MM.1S (cell line): ENCODE results near the gene LRRK1.

Source experiments
- DNase-seq: peaks from one replicate; pipeline ENCODE4 v3.0.0-alpha.2; 2015
- H2AFZ ChIP-seq: fragments of 300-600 bp; sonication (generic); 2 replicates; pipeline ENCODE4 v1.6.0; 2016; ENCODE audit warnings: antibody characterized with exemption, low read length
- H3F3A ChIP-seq: fragments of 300-600 bp; sonication (generic); 2 replicates; pipeline ENCODE4 v1.6.1; 2016; ENCODE audit warnings: mild to moderate bottlenecking, antibody characterized with exemption, low read length, moderate library complexity, mixed read lengths; ENCODE audit not compliant: insufficient read depth
- H3K27ac ChIP-seq: fragments of 300-600 bp; sonication (generic); 2 replicates; pipeline ENCODE4 v1.5.1; 2016; ENCODE audit warnings: mild to moderate bottlenecking, low read length
- H3K27me3 ChIP-seq: fragments of 300-600 bp; sonication (generic); replicated peaks from 2 replicates; pipeline ENCODE4 v1.6.0; 2016; ENCODE audit warnings: low read length; ENCODE audit not compliant: insufficient read depth
- H3K36me3 ChIP-seq: fragments of 300-600 bp; sonication (generic); replicated peaks from 2 replicates; pipeline ENCODE4 v1.6.1; 2016; ENCODE audit warnings: mild to moderate bottlenecking, low read length, mixed read lengths; ENCODE audit not compliant: insufficient read depth
- H3K4me1 ChIP-seq: fragments of 300-600 bp; sonication (generic); 2 replicates; pipeline ENCODE4 v1.6.1; 2016; ENCODE audit warnings: low read length, mixed read lengths
- H3K4me2 ChIP-seq: fragments of 300-600 bp; sonication (generic); 2 replicates; pipeline ENCODE4 v1.6.0; 2016; ENCODE audit warnings: low read depth, low read length
- H3K4me3 ChIP-seq: fragments of 300-600 bp; sonication (generic); 2 replicates; pipeline ENCODE4 v1.5.1; 2016; ENCODE audit warnings: low read length, mixed read lengths
- H3K79me2 ChIP-seq: fragments of 300-600 bp; sonication (generic); 2 replicates; pipeline ENCODE4 v1.6.1; 2016; ENCODE audit warnings: mixed run types, low read length, mixed read lengths
- H3K9ac ChIP-seq: fragments of 300-600 bp; sonication (generic); 2 replicates; pipeline ENCODE4 v1.6.1; 2016; ENCODE audit warnings: low read length, mixed read lengths
- H3K9me2 ChIP-seq: fragments of 300-600 bp; sonication (generic); replicated peaks from 2 replicates; pipeline ENCODE4 v1.6.1; 2016; ENCODE audit warnings: mild to moderate bottlenecking, low read length, mixed read lengths; ENCODE audit not compliant: insufficient read depth
- H3K9me3 ChIP-seq: fragments of 300-600 bp; sonication (generic); replicated peaks from 2 replicates; pipeline ENCODE4 v1.6.1; 2016; ENCODE audit warnings: mild to moderate bottlenecking, low read length, mixed read lengths; ENCODE audit not compliant: insufficient read depth
- H4K20me1 ChIP-seq: fragments of 300-600 bp; sonication (generic); 2 replicates; pipeline ENCODE4 v1.6.1; 2016; ENCODE audit warnings: mild to moderate bottlenecking, low read length, moderate library complexity, mixed read lengths; ENCODE audit not compliant: insufficient read depth
- EZH2 ChIP-seq: fragments of 300-600 bp; sonication (generic); optimal IDR thresholded peaks from 2 replicates; pipeline ENCODE3; 2017; ENCODE audit warnings: low read depth, mild to moderate bottlenecking, antibody characterized with exemption, low read length, mixed read lengths
- EZH2phosphoT487 ChIP-seq: fragments of 300-600 bp; sonication (generic); IDR thresholded peaks from 2 replicates; pipeline ENCODE4 v1.6.1; 2018; ENCODE audit warnings: antibody characterized with exemption, low read length
- TF ChIP-seq, protein P1 (sequence below): fragments of 300-600 bp; sonication (generic); IDR thresholded peaks from 2 replicates; pipeline ENCODE4 v1.5.1; 2016; ENCODE audit warnings: antibody characterized with exemption, low read length, mixed read lengths

LRRK1 gene

DNA sequence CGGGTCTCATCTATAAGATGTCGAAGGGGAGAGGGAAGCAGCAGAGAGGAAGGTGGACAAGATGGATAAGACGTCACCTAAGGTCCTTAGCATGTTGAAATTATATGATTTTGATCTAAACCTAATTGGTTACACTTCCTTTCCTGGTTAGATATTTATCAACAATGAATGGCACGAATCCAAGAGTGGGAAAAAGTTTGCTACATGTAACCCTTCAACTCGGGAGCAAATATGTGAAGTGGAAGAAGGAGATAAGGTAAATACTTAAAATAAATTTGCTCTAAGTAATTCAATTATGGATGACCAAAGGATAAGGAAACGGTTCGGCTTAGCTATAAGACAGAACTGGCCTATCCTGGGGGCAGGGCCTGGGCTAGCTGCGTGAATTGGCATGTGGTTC is 34.0 kb upstream of the LRRK1 start:
- TF ChIP-seq, protein P1, sequence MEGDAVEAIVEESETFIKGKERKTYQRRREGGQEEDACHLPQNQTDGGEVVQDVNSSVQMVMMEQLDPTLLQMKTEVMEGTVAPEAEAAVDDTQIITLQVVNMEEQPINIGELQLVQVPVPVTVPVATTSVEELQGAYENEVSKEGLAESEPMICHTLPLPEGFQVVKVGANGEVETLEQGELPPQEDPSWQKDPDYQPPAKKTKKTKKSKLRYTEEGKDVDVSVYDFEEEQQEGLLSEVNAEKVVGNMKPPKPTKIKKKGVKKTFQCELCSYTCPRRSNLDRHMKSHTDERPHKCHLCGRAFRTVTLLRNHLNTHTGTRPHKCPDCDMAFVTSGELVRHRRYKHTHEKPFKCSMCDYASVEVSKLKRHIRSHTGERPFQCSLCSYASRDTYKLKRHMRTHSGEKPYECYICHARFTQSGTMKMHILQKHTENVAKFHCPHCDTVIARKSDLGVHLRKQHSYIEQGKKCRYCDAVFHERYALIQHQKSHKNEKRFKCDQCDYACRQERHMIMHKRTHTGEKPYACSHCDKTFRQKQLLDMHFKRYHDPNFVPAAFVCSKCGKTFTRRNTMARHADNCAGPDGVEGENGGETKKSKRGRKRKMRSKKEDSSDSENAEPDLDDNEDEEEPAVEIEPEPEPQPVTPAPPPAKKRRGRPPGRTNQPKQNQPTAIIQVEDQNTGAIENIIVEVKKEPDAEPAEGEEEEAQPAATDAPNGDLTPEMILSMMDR: no peak
- TF ChIP-seq EZH2 (no peak), EZH2phosphoT487 (no peak)

DNA sequence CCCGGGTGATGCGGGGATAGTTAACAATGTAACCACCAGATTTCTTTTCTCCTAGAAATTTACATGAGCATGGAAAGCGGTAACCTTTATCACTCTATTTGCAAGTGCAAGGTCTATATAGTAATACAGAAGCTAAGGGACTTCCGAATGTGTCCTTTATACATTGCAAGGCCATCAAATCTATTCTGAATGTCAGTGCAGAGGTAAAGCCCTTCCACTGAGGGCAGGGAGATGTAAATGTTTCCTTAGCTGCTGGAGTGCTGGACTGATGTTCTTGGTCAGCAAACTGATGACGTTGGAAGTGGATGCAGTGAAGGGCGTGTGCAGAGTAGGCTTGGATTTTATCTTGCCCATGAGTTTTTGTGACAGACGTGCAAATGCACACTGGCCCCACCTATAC is 33.3 kb upstream of the LRRK1 start:
- no peak for DNase-seq
- Histone ChIP-seq H3F3A (no peaks in the 10 kb centered on the region), H3K4me2 (no peak overlapping the region), H3K9ac (no peak overlapping the region), H3K27ac (no peak overlapping the region), H3K79me2 (no peaks in the 10 kb centered on the region), H3K36me3 (no peaks in the 10 kb centered on the region), H3K27me3 (peaks cover 11% of the 10 kb centered on the region; the same call in 1 of the 2 replicates), H3K4me3 (no peak overlapping the region), H2AFZ (no peak overlapping the region), H4K20me1 (no peaks in the 10 kb centered on the region), H3K9me2 (no peaks in the 10 kb centered on the region), H3K4me1 (no peaks in the 10 kb centered on the region), H3K9me3 (no peaks in the 10 kb centered on the region)
- TF ChIP-seq, protein P1: no peak
- TF ChIP-seq EZH2phosphoT487 (no peak), EZH2 (no peak)

More for the DNA sequence above, 34.0 kb upstream of the LRRK1 start:
- DNase-seq: no peak
- Histone ChIP-seq H3K9me2 (no peaks in the 10 kb centered on the region), H3K4me2 (no peak overlapping the region), H3K79me2 (no peaks in the 10 kb centered on the region), H3K4me3 (no peak overlapping the region), H2AFZ (no peak overlapping the region), H3F3A (no peaks in the 10 kb centered on the region), H3K4me1 (no peaks in the 10 kb centered on the region), H3K27ac (no peak overlapping the region), H3K9ac (no peak overlapping the region), H3K36me3 (no peaks in the 10 kb centered on the region), H4K20me1 (no peaks in the 10 kb centered on the region), H3K9me3 (no peaks in the 10 kb centered on the region), H3K27me3 (peaks cover 15% of the 10 kb centered on the region; the same call in 1 of the 2 replicates)

DNA sequence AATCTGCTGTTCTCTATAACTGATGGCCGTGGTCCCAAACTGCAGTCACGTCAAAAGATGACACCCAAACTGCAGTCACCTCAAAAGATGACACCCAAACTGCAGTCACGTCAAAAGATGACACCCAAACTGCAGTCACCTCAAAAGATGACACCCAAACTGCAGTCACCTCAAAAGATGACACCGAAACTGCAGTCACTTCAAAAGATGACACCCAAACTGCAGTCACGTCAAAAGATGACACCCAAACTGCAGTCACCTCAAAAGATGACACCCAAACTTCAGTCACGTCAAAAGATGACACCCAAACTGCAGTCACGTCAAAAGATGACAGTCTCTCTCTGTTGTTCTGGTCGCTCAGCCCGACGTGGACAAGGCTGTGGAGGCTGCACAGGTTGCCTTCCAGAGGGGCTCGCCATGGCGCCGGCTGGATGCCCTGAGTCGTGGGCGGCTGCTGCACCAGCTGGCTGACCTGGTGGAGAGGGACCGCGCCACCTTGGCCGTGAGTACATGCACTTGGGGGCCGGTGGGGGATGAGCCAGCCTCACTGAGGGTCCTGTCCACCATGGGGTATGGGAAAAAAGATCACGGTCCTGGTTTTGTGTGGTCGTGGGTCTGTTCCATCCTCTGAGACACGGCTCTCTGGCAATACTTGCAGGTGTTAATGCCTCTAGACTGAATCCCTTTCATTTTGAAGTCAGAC is 31.8 kb upstream of the LRRK1 start:
- no peak overlapping the region for H3K27ac ChIP-seq
- H3K27me3 ChIP-seq: peaks cover 1% of the 10 kb centered on the region; the same call in 1 of the 2 replicates
- H3K4me1 ChIP-seq: no peaks in the 10 kb centered on the region
- H3K4me2 ChIP-seq: no peak overlapping the region
- H4K20me1 ChIP-seq: no peaks in the 10 kb centered on the region
- H3K4me3 ChIP-seq: no peak overlapping the region
- DNase-seq: no peak
- no peaks in the 10 kb centered on the region for H3K9me2 ChIP-seq
- no peaks in the 10 kb centered on the region for H3K36me3 ChIP-seq
- H3K9ac ChIP-seq: no peak overlapping the region
- H2AFZ ChIP-seq: no peak overlapping the region
- H3K79me2 ChIP-seq: no peaks in the 10 kb centered on the region
- TF ChIP-seq, protein P1: no peak
- no peaks in the 10 kb centered on the region for H3F3A ChIP-seq
- no peaks in the 10 kb centered on the region for H3K9me3 ChIP-seq
